HG02571 (cell line): ENCODE measurements around the gene PIP5K1B.
A peak's percentile ranks its signal among the peaks of the same experiment; 100 is the strongest.

Experiments
- ATAC-seq: cut with Tn5 transposase; IDR thresholded peaks from one replicate; pipeline ENCODE4 v1.9.1; 2021; ENCODE audit warnings: mild to moderate bottlenecking, moderate library complexity; ENCODE audit not compliant: unreplicated experiment

PIP5K1B gene

DNA sequence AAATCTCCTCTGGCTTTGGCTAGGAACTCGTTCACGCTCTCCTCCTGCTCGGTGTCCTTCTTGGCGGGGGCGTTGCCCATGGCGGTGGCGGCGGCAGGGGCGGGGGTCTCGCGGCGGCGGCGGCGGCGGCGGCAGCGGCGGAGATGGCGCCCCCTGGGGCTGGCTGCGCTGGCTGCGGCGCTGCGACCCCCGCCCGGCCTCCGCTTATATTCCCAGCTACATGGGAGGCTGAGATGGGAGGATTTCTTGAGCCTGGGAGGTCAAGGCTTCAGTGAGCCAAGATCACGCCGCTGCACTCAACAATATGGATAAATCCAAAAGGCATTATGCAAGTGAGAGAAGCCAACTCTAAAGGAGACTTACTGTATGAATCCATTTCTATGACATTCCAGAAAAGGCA, 309.0 kb downstream of the PIP5K1B start, which contains the start of gene PRKACG:
Gene PRKACG (minus strand): TSS at position 101 of the 400 bp plus-strand sequence. CDS start 21 bp downstream, at position 80.
- no peak for ATAC-seq

DNA sequence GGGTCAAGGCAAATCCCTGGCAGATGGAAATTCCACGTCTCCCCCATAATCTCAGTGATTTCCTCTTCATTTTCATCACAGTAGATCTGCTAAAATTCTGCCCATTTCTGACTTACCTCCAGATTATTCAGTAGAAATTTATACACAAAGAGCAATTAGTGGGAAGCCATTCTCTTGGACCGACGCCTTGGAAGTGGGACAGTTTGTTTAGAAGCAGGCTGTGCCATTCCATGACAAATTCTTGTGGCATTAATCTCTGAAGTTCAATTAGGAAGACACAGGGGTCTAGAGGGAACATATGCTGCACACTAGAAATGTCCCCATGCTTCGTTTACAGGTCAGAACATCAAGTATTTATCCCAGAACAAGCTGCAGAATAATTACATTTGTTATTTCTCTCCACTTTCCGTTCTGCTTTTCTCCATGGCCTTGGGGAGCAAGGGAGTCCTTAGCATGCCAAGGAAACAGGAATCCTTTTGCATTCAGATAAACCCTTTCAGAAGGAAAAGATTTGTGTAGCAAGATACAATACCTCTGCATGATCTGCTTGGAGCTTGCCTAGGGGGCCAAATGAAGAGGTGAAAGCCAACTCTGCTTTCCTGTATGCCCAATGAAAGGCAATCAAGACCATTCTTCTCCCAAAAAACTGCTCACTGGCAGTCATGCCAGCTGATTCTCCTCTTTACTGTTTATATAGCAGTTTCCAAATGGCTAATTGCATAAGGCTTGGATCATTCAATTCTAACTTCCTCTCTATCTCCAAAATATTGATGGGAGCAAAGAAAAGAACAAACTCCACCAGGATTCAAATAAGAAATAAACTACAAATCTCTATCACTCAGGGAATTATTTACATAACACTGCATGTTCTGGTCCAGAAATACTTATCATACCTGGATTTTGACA, 311.4 kb downstream of the PIP5K1B start:
- no peak for ATAC-seq

DNA sequence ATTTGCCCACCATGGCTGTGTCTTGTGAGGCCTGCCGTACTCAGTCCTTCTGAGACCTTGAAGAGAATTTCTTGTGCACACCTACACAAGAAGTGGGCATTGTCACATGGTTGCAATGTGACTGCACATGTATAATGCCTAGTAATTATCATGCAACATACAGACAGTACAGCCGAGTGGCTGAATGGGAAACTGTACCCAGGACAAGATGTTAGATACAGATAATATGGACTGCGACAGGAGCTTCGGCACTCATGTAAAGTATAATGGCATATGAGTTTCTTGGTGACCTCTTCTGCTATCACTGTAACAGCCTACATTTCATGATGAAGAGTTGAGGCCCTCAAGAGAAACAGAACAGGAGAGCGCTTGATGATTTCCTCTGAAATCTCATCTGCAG, 313.7 kb downstream of the PIP5K1B start:
- ATAC-seq = no peak

DNA sequence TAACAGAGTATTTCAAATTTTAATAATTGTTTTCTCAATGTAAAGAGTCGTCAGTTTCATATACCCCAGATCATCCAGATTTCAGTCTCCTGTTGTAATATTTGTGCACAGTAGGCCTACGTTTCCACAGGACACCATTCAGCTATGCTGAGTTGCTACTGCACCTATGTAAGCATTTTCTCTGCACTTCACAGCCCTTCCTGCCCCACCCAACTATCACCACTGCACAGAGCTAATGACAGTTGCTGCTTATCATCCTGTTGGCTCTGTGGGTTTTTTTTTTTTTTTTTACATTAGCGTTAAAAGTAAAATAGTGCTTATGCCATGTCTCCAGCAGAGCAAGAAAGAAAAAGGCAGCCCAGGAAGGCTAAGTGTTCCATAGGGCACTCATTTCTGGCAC, 314.8 kb downstream of the PIP5K1B start:
- ATAC-seq = no peak

DNA sequence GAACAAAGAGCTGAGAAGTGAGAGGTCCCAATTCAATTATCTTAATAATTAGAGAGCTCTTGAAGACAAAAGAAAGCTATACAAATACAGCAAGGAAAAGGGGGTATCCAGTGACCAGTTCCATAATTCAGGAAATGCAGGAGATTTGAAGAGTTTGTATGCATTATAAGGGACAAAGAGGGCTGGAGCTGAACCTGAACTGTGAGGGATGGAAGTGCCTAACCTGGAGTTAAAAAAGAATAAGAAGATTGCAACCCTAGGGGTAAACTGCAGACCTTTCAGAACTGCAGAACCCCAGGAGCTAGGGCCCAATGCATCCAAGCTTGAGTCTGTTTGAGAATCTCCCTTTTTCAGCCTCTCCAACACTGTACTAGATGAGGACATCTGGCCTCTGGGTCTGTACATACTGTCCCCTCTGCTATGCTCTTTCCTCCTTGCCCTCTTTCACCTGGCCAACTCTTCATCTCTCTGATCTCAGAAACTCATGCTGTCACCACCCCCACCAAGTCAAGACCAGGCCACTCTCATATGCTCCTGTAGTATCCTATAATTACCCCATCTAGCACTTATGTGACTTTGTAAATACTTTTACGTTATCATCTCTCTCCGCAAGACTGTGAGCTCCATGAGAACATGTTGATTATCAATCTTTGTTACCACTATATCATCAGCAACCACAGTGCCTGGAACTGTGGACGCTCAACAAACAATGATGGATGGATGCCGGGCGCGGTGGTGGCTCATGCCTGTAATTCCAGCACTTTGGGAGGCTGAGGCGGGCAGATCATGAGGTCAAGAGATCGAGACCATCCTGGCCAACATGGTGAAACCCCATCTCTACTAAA, 315.5 kb downstream of the PIP5K1B start:
- no peak for ATAC-seq

DNA sequence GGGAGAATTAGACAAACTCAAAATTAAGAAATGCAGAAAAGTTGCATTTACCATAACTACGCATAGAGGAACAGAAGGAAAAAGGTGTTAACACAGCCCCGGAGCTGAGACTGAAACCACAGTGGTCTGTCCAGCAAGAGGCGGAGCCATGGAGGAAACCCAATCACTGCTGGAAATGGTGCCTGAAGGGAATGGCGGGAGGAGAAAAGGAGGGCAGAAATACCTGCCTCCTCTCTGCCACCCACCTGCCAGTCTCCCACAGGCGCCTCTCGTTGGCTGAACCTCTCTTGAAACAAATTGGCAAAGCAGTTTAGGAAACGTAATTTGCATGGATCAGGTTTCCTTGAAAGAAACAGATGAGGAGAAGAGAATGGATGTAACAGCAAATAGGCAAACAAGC, 318.6 kb downstream of the PIP5K1B start:
- ATAC-seq = no peak

DNA sequence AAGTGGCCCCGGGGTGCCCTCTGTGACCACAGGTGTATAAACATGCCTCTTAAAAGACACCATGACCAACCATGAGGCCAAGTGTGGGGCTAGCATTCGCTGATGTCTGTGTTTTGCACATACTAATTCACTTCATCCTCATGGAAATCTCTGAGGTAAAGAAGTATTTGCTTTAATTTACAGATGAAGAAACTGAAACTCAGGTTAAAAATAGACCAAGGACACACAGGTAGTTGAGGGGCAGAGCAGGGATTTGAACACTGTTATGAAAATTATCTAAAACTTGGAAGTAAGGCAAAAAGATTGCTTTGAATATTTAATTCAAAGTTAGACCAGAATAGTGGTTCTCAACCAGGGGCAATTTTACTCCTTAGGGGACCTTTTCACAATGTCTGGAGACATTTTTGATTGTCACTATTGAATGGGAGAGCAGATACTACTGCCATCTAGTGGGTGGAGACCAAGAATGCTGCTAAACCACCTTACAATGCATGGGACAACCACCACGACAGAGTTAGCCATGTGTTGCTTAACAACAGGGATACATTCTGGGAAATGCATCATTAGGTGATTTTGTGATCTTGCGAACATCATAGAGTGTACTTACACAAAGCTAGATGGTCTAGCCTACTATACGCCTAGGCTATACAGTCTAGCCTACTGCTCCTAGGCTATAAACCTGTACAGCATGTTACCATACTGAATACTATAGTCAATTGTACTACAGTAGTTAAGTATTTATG, 322.5 kb downstream of the PIP5K1B start:
- ATAC-seq = no peak

DNA sequence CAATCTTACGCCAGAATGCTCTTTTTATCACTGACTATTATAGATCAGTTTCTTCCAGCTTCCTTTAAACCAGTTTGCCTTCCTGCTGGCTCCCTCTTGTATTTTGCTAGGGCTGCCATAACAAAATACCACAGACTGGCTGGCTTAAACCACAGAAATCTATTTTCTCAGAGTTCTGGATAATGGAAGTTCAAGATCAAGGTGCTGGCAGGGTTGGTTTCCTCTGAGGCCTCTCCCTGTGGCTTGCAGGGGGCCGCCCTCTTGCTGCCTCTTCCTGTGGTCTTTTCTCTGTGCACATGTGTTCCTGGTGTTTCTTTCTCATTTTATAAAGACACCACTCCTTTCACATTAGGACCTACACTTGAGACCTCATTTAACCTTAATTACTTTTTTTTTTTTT, 323.7 kb downstream of the PIP5K1B start:
- ATAC-seq = no peak

DNA sequence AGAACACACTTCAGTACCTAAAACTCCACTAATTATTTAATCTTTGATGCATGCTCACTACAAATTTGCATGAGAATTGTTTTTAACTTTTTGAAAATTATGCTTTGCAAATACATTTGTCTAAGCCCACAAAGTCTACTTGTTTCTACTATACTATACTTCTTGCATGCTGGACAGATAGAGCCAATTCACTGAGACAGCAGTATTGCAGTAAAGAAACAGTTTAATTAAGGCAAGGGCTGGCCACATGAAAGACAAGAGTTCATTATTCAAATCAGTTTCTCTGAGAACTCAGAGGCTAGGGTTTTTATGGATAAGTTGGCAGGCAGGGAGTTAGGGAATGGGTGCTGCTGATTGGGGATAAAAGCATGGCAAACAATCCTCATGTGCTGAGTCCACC, 324.5 kb downstream of the PIP5K1B start:
- no peak for ATAC-seq

DNA sequence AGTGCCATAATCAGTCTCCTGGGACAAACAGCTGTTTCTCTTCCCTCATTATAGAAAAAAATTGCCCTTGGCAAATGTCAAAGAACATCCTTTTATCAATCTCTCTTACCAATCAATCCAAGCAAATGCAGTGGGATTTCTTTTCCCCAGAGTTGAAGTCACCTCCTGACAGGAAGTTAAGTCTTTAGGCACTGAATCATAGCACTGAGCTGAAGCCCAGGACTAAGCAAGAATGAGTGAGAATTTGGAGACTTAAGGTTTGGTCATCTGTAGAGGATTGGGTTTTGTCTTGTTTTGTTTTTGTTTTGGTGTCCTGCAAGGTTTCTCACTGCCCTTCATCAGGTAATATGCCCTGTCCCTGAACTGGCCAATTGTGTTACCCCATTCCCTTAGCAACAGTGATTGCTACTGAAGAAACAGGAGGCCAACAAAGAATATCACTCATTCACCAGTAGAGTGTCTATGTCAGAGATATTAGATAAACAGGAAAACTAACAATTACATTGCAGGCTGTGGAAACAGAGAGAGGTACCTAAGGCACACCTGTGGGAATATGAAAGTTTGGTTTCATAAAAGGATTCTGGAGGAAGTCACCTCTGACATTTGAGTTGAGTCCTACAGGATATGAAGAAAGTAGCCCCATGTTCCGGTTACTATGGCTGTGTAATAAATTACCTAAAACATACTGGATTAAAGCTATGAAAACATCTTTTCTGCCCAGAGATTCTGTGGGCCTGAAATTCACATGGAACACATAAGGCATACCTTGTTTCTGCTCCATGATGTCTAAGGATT, 326.0 kb downstream of the PIP5K1B start:
- ATAC-seq = no peak

DNA sequence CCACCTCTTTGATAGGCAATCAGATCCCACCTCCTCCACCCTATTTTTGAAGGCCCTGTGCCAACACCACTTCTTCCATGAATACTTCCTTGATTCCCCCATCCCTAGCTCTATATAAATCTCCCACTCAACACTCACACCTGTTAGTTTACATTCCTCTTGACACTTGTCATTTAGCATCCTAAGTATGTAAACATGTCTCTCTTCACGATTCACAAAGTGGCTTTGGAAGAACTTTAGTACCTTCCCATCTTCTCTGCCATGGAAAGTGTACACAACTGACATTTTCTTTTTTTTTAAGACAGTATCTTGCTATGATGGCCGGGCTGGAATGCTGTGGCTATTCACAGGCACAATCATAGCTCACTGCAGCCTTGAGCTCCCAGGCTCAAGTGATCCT, 329.0 kb downstream of the PIP5K1B start:
- no peak for ATAC-seq

DNA sequence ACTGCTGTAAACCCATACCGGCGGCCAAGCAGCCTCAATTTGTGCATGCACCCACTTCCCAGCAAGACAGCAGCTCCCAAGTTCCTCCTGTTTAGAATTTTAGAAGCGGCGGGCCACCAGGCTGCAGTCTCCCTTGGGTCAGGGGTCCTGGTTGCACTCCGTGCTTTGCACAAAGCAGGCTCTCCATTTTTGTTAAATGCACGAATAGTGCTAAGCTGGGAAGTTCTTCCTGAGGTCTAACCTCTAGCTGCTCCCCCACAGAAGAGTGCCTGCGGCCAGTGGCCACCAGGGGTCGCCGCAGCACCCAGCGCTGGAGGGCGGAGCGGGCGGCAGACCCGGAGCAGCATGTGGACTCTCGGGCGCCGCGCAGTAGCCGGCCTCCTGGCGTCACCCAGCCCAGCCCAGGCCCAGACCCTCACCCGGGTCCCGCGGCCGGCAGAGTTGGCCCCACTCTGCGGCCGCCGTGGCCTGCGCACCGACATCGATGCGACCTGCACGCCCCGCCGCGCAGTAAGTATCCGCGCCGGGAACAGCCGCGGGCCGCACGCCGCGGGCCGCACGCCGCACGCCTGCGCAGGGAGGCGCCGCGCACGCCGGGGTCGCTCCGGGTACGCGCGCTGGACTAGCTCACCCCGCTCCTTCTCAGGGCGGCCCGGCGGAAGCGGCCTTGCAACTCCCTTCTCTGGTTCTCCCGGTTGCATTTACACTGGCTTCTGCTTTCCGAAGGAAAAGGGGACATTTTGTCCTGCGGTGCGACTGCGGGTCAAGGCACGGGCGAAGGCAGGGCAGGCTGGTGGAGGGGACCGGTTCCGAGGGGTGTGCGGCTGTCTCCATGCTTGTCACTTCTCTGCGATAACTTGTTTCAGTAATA, 330.6 kb downstream of the PIP5K1B start, which contains the start of gene FXN:
Gene FXN (plus strand): TSS at position 315 of the 871 bp plus-strand sequence. CDS start 31 bp downstream, at position 346.
- ATAC-seq = peak; percentile 91

DNA sequence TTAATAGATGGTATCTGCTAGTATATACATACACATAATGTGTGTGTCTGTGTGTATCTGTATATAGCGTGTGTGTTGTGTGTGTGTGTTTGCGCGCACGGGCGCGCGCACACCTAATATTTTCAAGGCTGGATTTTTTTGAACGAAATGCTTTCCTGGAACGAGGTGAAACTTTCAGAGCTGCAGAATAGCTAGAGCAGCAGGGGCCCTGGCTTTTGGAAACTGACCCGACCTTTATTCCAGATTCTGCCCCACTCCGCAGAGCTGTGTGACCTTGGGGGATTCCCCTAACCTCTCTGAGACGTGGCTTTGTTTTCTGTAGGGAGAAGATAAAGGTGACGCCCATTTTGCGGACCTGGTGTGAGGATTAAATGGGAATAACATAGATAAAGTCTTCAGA, 331.3 kb downstream of the PIP5K1B start:
- ATAC-seq = peak; percentile 39

DNA sequence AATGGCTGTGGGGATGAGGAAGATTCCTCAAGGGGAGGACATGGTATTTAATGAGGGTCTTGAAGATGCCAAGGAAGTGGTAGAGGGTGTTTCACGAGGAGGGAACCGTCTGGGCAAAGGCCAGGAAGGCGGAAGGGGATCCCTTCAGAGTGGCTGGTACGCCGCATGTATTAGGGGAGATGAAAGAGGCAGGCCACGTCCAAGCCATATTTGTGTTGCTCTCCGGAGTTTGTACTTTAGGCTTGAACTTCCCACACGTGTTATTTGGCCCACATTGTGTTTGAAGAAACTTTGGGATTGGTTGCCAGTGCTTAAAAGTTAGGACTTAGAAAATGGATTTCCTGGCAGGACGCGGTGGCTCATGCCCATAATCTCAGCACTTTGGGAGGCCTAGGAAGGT, 331.8 kb downstream of the PIP5K1B start:
- no peak for ATAC-seq

DNA sequence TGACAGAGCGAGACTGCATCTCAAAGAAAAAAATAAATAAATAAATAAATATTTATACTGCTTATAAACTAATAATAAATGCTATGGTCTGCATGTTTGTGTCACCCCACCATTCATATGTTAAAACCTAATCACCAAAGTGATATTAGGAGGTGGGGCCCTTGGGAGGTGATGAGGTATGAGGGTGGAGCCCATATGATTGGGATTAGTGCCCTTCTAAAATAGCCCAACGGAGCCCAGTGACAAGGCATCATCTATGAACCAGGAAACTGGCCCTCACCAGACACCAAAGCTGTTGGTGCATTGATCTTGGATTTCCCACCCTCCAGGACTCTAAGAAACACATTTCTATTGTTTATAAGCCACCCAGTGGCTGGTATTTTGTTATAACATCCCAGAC, 335.6 kb downstream of the PIP5K1B start:
- ATAC-seq = no peak

DNA sequence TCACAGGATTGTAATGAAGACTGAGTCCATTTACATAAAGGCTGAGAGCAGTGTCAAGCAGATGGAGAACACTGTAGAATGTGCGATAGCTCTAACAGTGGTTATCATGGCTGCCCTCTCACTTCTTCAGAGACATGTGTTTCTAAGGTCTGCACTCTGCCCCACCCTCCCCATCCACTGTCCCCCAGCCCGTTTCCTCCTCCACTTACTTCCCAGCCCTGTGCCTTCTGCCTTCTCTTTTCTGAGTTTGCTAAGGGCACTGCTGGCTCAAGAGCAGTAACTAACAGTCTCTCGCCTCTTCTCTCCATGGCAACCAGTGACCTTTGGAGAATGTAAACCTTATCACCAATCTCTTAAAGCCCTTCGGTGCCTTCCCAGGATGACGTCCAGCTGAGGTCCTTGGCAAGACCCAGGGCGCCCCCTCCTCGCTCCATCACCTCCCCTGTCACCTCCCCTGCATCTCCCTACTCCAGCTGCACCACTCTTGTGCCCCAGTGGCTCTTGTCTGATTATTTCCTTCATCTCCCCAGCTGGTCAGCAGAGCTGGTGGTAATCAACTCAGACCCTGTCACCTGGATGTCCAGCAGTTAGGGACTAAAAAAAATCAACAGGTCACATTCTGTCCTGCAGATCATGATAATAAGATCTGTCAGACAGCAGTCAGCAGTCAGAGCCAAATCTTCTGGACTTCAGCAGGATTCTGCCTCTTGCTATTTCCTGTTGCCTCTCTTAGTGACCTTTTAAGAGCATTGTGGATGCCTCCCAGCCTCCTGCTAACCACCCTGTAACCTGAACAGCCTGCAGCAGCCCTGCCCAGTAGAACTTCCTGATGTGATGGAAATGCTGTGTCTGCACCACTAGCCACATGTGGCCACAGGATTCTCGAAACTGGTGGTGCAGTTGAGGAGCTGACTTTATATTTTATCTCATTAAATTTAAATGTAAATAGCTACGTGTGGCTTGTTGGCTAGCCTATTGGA, 339.5 kb downstream of the PIP5K1B start:
- ATAC-seq = no peak

DNA sequence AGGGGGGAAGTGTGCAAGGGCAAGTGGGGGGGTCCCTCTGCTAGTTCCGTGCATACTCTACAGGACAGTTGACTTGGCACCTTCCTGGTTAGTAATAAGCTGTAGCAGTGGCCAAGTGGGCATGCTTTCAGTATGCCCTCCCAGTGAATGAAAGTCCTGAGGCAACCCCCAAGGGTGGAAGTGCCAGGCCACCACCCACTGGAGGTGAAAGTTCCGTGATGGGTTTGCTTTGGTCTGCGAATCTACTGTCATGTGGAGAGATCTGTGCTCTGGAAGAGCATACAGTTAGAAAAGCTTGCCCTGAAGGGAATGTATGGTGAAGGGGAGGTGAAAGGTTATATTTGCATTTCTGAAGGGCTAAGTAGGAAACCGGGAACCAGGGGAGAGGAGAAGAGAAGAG, 340.8 kb downstream of the PIP5K1B start:
- no peak for ATAC-seq

DNA sequence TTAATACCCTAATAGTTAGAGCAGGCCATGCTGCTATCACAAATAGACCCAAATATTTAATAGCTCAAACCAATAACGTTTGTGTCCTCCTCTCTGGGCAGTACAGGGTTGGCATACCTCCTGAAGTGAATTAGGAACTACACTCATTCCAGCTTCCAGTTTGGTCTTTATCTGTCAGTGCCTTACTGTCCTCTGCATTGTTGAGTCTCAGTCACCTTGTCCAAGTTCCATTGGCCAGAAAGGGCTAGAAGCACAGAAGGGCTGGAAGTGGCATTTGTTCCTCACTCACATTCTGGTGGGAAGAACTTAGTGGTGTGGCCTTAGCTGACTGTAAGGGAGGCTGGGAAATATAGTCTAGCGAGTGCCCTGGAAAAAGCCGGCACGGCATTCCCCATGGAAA, 341.7 kb downstream of the PIP5K1B start:
- ATAC-seq = no peak
